ENCODE results near the gene HK2.

- TF ChIP-seq CTCF (IDR thresholded peaks at IDR 0.05; ENCODE audit: low read length): no peak
- no peak for TF ChIP-seq EZH2 (optimal IDR thresholded peaks at IDR 0.05; ENCODE audit: low read depth, low read length)
Measured at GRCh38 chr2:74860079-74860478, 26.2 kb downstream of the HK2 start.

All from MM.1S (cell line).